NOMO-1 treated with dmso at 0.1 percent for 144 hours (cell line): Measurements from ENCODE around the gene EXOSC3.
"Not testable (repeated sequence)": the region's sequence is repeated elsewhere in the genome, so short reads cannot be mapped to it uniquely, and the experiment has no call there.

ENCODE experiments used
- DNase-seq: peaks from one replicate; lab custom pipeline; 2025; ENCODE audit not compliant: unreplicated experiment; lab: John Stamatoyannopoulos, UW

Gene EXOSC3

DNA sequence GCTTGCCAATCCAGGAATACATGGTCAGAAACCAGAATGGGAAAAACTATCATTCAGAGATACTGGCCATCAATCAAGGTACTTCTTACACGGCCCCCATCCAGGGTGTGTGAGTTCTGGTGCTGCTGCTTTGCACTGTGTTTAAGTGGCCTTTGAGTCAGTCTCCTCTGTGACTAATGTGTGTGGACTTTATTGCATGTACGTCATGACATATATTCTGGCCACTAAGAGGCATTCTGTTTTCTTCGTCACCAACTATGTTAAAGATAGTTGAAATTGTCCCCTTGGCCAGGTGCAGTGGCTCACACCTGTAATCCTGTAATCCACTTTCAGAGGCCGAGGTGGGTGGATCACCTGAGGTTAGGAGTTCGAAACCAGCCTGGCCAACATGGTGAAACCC lies 8.5 kb downstream of the EXOSC3 start:
- no peak for DNase-seq

- no peak for DNase-seq
Measured at GRCh38 chr9:37775216-37775919, 9.5 kb downstream of the EXOSC3 start.

DNA sequence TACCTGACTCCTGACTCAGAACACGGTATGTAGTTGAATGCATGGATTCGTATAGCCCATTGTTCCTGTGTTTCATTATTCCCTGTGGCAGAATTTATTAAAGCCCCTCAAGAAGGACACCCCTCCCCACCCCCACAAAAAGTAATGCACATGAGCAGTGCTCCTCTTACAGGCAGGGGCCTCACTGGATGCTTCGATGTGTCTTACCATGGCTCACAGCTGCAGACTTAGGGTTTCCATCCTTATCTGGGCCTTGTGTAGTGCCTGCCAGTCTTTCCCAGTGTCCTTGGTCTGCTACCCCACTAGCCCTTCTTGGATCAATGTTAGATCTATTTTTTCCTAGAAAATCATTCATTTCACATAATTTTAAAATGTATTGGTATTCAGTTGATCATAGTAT lies 14.9 kb downstream of the EXOSC3 start:
- DNase-seq, result no peak

GRCh38 chr9:37769306-37769705 lies 15.6 kb downstream of the EXOSC3 start:
- no peak for DNase-seq

DNA sequence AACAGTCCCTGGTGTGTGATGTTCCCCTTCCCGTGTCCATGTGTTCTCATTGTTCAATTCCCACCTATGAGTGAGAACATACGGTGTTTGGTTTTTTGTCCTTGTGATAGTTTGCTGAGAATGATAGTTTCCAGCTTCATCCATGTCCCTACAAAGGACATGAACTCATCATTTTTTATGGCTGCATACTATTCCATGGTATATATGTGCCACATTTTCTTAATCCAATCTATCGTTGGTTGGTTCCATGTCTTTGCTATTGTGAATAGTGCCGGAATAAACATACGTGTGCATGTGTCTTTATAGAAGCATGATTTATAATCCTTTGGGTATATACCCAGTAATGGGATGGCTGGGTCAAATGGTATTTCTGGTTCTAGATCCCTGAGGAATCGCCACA lies 19.6 kb downstream of the EXOSC3 start:
- not testable (repeated sequence) for DNase-seq

- DNase-seq, result no peak
Measured at GRCh38 chr9:37761511-37761910, 23.4 kb downstream of the EXOSC3 start.

DNA sequence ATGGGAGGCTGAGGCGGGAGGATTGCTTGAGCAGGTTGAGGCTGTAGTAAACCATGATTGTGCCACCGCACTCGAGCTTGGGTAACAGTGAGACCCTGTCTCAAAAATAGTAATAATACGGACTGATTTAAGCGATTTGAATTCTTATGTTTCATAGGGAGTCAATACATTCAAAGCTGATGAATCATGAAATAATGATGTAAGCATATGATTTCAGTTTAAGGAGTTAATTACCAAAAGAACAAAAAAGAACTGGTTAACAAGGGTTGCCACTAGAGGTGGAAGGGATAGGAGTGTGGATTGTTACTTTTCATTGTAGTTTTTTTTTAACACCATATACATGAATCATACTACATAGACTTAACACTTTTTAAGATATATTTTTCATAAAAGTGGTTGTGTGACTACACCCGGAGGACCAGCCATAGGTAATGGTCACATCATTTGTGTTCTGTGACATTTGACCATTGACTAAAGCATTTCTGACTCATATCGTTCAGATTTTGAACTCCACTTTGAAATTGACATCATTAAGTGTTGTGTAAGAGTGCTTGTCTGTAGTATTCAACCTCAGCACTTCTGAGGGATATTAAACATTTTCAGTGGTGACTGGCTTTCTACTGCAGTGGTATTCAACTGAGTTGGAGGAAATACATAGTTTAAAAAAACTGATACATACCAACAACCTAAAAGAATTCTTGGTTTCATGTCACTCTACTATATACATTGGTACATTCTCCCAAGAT lies 24.3 kb downstream of the EXOSC3 start:
- no peak for DNase-seq

GRCh38 chr9:37758747-37759146 lies 26.1 kb downstream of the EXOSC3 start:
- no peak for DNase-seq

GRCh38 chr9:37753489-37754190 lies 31.2 kb downstream of the EXOSC3 start, which contains the start of gene TRMT10B:
Gene TRMT10B, plus strand, starts transcription at chr9:37753805. Its CDS starts 8,127 bp downstream, at chr9:37761932.
- peak; percentile 30 for DNase-seq

DNA sequence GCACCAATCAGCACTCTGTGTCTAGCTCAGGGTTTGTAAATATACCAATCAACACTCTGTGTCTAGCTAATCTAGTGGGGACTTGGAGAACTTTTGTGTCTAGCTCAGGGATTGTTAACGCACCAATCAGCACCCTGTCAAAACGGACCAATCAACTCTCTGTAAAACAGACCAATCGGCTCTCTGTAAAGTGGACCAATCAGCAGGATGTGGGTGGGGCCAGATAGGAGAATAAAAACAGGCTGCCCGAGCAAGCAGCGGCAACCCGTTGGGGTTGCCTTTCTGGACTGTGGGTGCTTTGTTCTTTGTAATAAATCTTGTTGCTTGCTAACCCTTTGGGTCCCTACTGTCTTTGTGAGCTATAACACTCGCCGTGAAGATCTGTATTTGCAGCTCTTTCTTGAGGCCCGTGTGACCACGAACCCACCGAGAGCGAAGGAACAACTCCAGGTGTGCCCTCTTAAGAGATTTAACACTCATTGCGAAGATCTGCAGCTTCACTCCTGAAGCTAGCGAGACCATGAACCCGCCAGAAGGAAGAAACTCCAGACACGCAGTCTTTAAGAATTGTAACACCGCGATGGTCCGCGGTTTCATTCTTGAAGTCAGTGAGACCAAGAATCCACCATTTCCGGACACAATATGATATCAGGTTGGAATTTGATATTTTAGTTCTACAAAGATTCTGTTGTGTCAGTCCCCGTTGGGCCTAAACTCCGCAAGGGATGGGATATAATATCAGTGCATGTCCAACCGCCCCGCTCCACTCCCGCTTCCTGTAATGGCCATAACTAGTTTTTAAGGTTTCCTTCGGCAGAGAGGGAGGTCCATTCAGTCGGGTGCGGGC lies 32.0 kb downstream of the EXOSC3 start:
- DNase-seq, result no peak

GRCh38 chr9:37752112-37752511 lies 32.8 kb downstream of the EXOSC3 start:
- not testable (repeated sequence) for DNase-seq

DNA sequence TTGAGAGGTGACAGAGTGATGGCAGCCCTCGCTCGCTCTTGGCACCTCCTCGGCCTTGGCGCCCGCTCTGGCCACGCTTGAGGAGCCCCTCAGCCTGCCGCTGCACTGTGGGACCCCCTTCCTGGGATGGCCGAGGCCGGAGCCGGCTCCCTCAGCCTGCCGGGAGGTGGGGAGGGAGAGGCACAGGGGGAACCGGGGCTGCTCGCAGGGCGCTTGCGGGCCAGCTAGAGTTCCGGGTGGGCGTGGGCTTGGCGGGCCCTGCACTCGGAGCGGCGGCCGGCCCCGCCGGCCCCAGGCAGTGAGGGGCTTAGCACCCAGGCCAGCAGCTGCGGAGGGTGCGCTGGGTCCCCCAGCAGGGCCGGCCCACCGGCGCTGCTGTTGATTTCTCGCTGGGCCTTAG lies 33.2 kb downstream of the EXOSC3 start:
- not testable (repeated sequence) for DNase-seq

- no peak for DNase-seq
Measured at GRCh38 chr9:37751186-37751585, 33.7 kb downstream of the EXOSC3 start.

DNA sequence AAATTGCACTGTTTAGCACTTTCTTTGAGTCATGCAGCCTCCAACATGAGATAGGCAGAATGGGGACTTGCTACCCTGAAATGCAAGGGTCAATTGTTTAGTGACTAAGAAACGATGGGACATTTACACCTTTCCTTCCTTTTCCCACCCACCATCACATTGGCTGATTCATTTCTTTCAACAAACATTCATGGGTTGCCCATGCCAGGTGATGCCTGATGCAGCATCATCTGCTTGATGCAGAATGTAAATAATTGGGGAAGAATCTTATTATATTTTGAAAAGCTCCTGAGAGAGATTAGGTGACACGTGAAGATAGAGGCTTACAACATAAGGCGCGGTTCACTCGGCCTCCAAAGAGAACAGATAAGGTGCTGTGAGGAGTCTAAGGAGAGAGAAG lies 35.7 kb downstream of the EXOSC3 start:
- no peak for DNase-seq

DNA sequence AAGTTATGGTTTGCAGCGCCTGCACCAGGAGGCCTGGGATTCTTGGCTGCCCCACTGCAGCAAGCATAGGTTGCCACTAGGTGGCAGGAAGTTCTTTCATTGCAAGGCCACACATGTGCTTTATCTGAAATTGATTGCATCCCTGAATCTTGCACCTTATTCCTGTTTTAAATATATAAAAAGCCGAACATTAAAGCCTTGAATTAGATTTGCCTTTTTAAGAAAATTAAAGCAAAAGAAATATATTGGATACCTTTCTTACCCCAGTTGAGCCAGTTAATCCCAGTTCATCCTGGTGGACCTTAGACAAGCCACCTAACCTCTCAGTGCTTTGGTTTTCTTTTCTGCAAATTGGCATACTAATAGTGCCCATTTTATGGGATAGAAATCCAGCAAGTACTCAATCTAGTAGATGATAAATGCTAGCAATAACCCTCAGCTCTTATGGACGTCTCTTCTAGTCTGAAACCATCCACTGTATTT lies 37.6 kb downstream of the EXOSC3 start:
- no peak for DNase-seq

GRCh38 chr9:37746448-37747270 lies 38.2 kb downstream of the EXOSC3 start:
- no peak for DNase-seq

DNA sequence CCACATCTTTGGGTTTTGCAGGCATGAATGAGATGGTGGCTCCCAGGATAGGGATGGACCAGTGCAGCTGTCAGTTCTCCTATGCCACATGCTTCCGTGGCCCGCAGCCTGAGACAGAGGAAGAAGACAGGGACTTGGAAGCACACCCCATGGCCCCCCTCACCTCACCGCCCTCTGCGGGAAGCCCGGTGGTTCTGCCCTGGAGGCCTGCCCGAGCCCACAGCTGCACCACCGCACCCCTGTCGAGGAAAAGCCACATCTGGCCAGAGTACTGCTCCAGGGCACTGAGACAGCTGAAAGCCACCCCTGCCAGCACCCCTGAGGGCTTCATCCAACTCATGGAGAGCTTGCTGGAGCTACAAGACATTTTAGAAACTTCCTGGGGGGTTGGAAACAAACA lies 38.9 kb downstream of the EXOSC3 start:
- DNase-seq, result no peak

DNA sequence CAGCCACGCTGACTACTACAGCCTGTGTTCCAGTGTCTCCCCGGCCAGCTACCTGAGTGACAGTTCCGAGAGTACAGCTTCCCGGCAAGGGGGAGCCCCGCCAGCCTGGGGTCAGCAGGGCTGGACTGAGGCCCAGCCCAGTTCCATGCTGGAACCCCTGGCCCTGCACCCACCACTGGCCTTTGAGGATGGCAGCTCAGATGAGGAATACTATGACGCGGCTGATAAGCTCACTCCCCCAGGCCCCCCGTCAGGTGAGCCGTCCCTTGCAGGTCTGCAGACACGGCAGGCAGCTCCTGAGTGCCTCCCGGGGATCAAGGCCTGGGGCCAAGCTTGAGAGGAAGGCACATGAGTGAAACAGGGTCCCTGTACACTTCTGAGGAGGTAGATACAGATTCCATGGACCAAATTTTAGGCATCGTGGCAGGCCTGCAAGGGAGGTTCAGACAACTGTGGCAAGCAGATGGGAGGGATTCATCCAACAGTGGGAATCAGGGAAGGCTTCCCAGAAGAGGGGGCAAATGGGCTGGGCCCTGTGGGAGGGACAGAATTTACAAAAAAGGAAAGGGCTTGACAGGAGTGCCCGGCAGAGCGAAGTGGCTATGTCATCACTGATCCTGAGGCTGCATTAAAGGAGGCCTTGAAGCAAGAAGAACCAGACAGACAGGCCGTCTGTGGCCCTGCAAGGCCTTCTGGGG lies 44.1 kb downstream of the EXOSC3 start:
- DNase-seq, result no peak

- no peak for DNase-seq
Measured at GRCh38 chr9:37740128-37740527, 44.7 kb downstream of the EXOSC3 start.
